OCI-LY7 (cell line): Measurements from ENCODE around the gene TMEM229A. TPM values are rescaled to one million over a fixed set of nuclear protein-coding genes. Genes with fewer than 3 reads are reported as not detected.

ENCODE experiments used
- BruUV-seq: library from RNA; stranded (reverse); fragments of 400-500 nt; replicated peaks from 2 replicates; lab custom pipeline; 2021; lab: Mats Ljungman, UMichigan
- CTCF ChIA-PET: fragments of 300-600 bp; sonication (Branson Sonifier 250); formaldehyde crosslinking; loops from one replicate; lab custom pipeline; 2022; ENCODE audit warnings: antibody characterized with exemption; ENCODE audit not compliant: unreplicated experiment; lab: Charles Lee
- POLR2A ChIA-PET: fragments of 300-600 bp; sonication (Branson Sonifier 250); formaldehyde crosslinking; loops from one replicate; lab custom pipeline; 2022; ENCODE audit warnings: antibody characterized with exemption; lab: Charles Lee
- DNase-seq: peaks from one replicate; pipeline ENCODE4 v3.0.0-alpha.2; 2015; ENCODE audit warnings: low spot score
- H2AFZ ChIP-seq: fragments of 200-600 bp; sonication (generic), shearing (Covaris generic); 2 replicates; pipeline ENCODE4 v1.6.1; 2014; ENCODE audit warnings: mild to moderate bottlenecking, antibody characterized with exemption, low read length, moderate library complexity
- H3K27ac ChIP-seq: fragments of 200-600 bp; sonication (generic); 2 replicates; pipeline ENCODE4 v1.5.1; 2014; ENCODE audit warnings: mixed run types, low read depth, mild to moderate bottlenecking, moderate library complexity, low read length, inconsistent platforms; ENCODE audit not compliant: poor library complexity, severe bottlenecking
- H3K36me3 ChIP-seq: fragments of 200-600 bp; sonication (generic); 2 replicates; pipeline ENCODE4 v1.6.1; 2014; ENCODE audit warnings: mild to moderate bottlenecking, antibody characterized with exemption, low read length, moderate library complexity, mixed read lengths; ENCODE audit not compliant: insufficient read depth
- H3K4me1 ChIP-seq: fragments of 200-600 bp; sonication (generic); 2 replicates; pipeline ENCODE4 v1.5.1; 2014; ENCODE audit warnings: mild to moderate bottlenecking, low read length; ENCODE audit not compliant: insufficient read depth, poor library complexity, severe bottlenecking
- H3K4me2 ChIP-seq: fragments of 200-600 bp; sonication (generic); 2 replicates; pipeline ENCODE4 v1.6.1; 2014; ENCODE audit warnings: mild to moderate bottlenecking, low read length
- H3K4me3 ChIP-seq: fragments of 200-600 bp; sonication (generic); 2 replicates; pipeline ENCODE4 v1.5.1; 2014; ENCODE audit warnings: mild to moderate bottlenecking, low read depth, low read length; ENCODE audit not compliant: poor library complexity, severe bottlenecking
- H3K79me2 ChIP-seq: fragments of 200-600 bp; sonication (generic); 2 replicates; pipeline ENCODE4 v1.6.1; 2016; ENCODE audit warnings: low read depth, mild to moderate bottlenecking, low read length, moderate library complexity, mixed read lengths; ENCODE audit not compliant: insufficient read depth
- H3K9me2 ChIP-seq: fragments of 200-600 bp; sonication (generic); 2 replicates; pipeline ENCODE4 v1.6.1; 2016; ENCODE audit warnings: mild to moderate bottlenecking, low read length, mixed read lengths; ENCODE audit not compliant: insufficient read depth
- H3K9me3 ChIP-seq: fragments of 200-600 bp; sonication (generic); 2 replicates; pipeline ENCODE4 v1.6.1; 2014; ENCODE audit warnings: mild to moderate bottlenecking, mixed run types, low read length, mixed read lengths
- H4K20me1 ChIP-seq: fragments of 200-600 bp; sonication (generic); 2 replicates; pipeline ENCODE4 v1.6.1; 2014; ENCODE audit warnings: mild to moderate bottlenecking, antibody characterized with exemption, low read length, moderate library complexity, mixed read lengths; ENCODE audit not compliant: insufficient read depth
- CTCF ChIP-seq: fragments of 200-600 bp; sonication (generic); conservative IDR thresholded peaks from 2 replicates; pipeline ENCODE4 v1.5.1; 2014; ENCODE audit warnings: mild to moderate bottlenecking, antibody characterized with exemption, low read length, moderate library complexity, mixed read lengths
- EZH2phosphoT487 ChIP-seq: fragments of 200-600 bp; sonication (generic); IDR thresholded peaks from 2 replicates; pipeline ENCODE4 v1.6.1; 2018; ENCODE audit warnings: low read depth, borderline replicate concordance, mild to moderate bottlenecking, mixed run types, antibody characterized with exemption, low read length, moderate library complexity, mixed read lengths
- intact Hi-C: fragments of 100-400 bp; cut with micrococcal nuclease; formaldehyde crosslinking; loops from one replicate; pipeline ENCODE4 v1.10.0; 2022; ENCODE audit not compliant: unreplicated experiment
- total RNA-seq, 2 experiments: library from RNA; depleted of rRNA in 1 of 2; stranded (reverse); fragments of >200 nt in 1 of 2; shearing (Covaris generic) in 1 of 2; gene quantifications; 2 replicates each; pipeline ENCODE4 v1.2.3, GENCODE V29; 2014 to 2022

TMEM229A gene
- total RNA-seq, 2 experiments from 2014 or later, result not detected

- Histone ChIP-seq H3K27ac (no peak overlapping the region), H3K9me3 (no peaks in the 10 kb centered on the region), H3K4me1 (no peaks in the 10 kb centered on the region), H3K9me2 (no peaks in the 10 kb centered on the region), H3K4me3 (no peak overlapping the region), H3K36me3 (no peaks in the 10 kb centered on the region), H3K4me2 (no peak overlapping the region), H3K79me2 (no peaks in the 10 kb centered on the region), H4K20me1 (no peaks in the 10 kb centered on the region), H2AFZ (no peak overlapping the region)
- no TSS peak for BruUV-seq
- no peak for TF ChIP-seq EZH2phosphoT487
- no peak for TF ChIP-seq CTCF
- CTCF ChIA-PET, result no interaction called here
- intact Hi-C loops, result no loop called here
- DNase-seq, result no peak
- POLR2A ChIA-PET, result interaction anchor here (0.6 kb wide), 1 partner anchor 692 kb away, joined by 3 read pairs; no protein-coding TSS in a partner anchor
Observed at GRCh38 chr7:123999703-124000102, 33.2 kb downstream of the TMEM229A start.

DNA sequence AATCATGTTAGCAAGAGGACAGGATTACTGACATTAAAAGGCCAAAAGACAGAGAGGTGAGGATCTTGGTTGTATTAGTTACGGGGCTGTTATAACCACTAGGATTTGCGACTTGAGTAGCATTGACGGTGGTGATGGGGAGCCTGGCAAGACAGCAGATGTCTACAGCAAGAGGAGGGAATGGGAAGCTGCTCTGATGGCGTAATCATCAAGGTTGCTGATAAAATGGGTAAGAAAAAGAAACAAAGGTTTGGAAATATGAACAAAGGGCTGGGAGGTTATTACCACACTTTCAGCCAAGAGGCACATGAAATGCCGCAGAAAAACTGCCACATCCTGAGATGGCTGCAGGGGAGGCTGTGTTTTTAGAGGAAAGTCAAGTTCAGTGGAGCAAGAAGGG lies 33.9 kb downstream of the TMEM229A start:
- BruUV-seq, result no TSS peak

GRCh38 chr7:123996327-123996625 lies 36.6 kb downstream of the TMEM229A start:
- Histone ChIP-seq H3K4me3 (no peak overlapping the region), H4K20me1 (no peaks in the 10 kb centered on the region), H3K79me2 (no peaks in the 10 kb centered on the region), H3K36me3 (no peaks in the 10 kb centered on the region), H2AFZ (no peak overlapping the region), H3K9me2 (no peaks in the 10 kb centered on the region), H3K27ac (no peak overlapping the region), H3K9me3 (no peaks in the 10 kb centered on the region), H3K4me1 (no peaks in the 10 kb centered on the region), H3K4me2 (no peak overlapping the region)
- BruUV-seq, result no TSS peak
- no peak for TF ChIP-seq EZH2phosphoT487
- no peak for TF ChIP-seq CTCF
- POLR2A ChIA-PET, result no interaction called here
- CTCF ChIA-PET, result no interaction called here
- intact Hi-C loops, result no loop called here
- no peak for DNase-seq

More for the DNA sequence above, 33.9 kb downstream of the TMEM229A start:
- no peak overlapping the region for H2AFZ ChIP-seq
- H3K36me3 ChIP-seq, result no peaks in the 10 kb centered on the region
- no peaks in the 10 kb centered on the region for H4K20me1 ChIP-seq
- no peaks in the 10 kb centered on the region for H3K79me2 ChIP-seq
- no peak for DNase-seq
- H3K4me1 ChIP-seq, result no peaks in the 10 kb centered on the region
- no peaks in the 10 kb centered on the region for H3K9me3 ChIP-seq
- no peaks in the 10 kb centered on the region for H3K9me2 ChIP-seq
- H3K4me3 ChIP-seq, result no peak overlapping the region
- POLR2A ChIA-PET, result no interaction called here
- H3K4me2 ChIP-seq, result no peak overlapping the region
- intact Hi-C loops, result no loop called here
- TF ChIP-seq CTCF, result no peak
- no peak for TF ChIP-seq EZH2phosphoT487
- CTCF ChIA-PET, result no interaction called here
- no peak overlapping the region for H3K27ac ChIP-seq
